GM12873 (cell line): ENCODE measurements around the gene KANTR.

Experiments
- TF ChIP-seq, protein P1 (sequence below): IDR thresholded peaks from 2 replicates; pipeline ENCODE4 v1.5.1; 2012; ENCODE audit warnings: low read depth, mild to moderate bottlenecking, moderate library complexity, low read length, control low read depth; ENCODE audit not compliant: insufficient read depth; ENCODE audit errors: missing control alignments

Gene KANTR

DNA sequence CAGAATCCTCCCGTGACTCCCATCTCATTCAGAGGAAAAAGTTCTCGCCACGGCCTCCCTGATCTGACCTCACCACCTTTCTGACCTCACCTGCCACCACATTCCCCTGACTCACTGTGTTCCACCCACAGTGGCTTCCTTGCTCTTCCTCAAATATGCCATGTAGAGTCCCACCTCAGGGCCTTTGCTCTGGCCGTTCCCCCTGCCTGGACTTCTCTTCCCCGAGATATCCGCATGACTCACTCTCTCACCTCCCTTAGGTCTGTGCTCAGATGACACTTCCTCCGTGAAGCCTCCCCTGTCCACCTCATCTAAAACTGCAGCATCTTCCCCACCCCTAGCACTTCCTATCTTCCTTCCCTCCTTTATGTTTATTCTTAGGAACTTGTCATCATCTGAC is 18.9 kb upstream of the KANTR start:
- TF ChIP-seq, protein P1, sequence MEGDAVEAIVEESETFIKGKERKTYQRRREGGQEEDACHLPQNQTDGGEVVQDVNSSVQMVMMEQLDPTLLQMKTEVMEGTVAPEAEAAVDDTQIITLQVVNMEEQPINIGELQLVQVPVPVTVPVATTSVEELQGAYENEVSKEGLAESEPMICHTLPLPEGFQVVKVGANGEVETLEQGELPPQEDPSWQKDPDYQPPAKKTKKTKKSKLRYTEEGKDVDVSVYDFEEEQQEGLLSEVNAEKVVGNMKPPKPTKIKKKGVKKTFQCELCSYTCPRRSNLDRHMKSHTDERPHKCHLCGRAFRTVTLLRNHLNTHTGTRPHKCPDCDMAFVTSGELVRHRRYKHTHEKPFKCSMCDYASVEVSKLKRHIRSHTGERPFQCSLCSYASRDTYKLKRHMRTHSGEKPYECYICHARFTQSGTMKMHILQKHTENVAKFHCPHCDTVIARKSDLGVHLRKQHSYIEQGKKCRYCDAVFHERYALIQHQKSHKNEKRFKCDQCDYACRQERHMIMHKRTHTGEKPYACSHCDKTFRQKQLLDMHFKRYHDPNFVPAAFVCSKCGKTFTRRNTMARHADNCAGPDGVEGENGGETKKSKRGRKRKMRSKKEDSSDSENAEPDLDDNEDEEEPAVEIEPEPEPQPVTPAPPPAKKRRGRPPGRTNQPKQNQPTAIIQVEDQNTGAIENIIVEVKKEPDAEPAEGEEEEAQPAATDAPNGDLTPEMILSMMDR: no peak

DNA sequence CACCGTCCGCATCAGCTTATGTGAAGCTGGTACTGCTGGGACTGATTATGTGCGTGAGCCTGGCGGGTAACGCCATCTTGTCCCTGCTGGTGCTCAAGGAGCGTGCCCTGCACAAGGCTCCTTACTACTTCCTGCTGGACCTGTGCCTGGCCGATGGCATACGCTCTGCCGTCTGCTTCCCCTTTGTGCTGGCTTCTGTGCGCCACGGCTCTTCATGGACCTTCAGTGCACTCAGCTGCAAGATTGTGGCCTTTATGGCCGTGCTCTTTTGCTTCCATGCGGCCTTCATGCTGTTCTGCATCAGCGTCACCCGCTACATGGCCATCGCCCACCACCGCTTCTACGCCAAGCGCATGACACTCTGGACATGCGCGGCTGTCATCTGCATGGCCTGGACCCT is 17.3 kb upstream of the KANTR start:
- TF ChIP-seq, protein P1: no peak

DNA sequence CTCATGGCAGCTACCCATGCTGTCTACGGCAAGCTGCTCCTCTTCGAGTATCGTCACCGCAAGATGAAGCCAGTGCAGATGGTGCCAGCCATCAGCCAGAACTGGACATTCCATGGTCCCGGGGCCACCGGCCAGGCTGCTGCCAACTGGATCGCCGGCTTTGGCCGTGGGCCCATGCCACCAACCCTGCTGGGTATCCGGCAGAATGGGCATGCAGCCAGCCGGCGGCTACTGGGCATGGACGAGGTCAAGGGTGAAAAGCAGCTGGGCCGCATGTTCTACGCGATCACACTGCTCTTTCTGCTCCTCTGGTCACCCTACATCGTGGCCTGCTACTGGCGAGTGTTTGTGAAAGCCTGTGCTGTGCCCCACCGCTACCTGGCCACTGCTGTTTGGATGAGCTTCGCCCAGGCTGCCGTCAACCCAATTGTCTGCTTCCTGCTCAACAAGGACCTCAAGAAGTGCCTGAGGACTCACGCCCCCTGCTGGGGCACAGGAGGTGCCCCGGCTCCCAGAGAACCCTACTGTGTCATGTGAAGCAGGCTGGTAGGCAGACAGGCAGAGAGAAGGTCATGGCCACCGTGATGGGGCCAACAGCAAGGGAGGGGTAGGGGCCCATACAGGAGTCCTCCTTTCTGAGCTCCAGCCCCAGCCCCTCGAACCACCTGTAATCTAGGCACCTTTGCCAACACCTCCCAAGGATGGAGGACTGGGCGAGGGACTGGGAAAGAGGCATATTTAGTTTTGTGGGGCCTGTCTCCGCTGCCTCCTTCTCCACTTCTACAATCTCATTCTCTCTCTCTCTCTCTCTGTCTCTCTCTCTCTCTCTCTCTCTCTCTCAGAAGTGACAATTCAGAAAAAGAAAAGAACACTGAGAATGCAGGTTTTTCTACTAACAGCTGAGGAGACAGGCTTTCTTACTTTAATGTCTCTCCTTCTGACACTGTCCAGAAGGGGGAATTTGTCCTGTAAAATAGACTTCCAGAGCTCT is 16.4 kb upstream of the KANTR start:
- TF ChIP-seq, protein P1: peak; percentile 38

DNA sequence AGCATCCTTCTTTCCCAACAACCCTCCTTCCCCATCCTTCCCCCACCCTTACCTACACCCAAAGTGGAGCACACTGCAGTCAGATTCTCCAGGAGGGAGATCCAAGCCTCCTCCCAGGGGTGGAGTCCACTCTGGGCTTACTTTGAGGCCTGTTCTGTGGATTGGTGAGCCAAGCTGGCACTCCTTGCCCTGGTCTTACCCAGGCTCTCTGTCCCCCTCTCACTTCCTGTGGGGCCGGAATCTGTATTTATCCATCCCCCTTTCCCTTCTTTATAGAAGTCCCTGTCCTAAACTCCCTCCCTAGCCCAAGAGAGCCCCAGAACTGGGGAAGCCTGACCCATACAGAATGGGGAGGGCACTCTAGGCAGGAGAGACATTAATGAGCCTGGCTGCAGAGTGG is 15.0 kb upstream of the KANTR start:
- TF ChIP-seq, protein P1: no peak

DNA sequence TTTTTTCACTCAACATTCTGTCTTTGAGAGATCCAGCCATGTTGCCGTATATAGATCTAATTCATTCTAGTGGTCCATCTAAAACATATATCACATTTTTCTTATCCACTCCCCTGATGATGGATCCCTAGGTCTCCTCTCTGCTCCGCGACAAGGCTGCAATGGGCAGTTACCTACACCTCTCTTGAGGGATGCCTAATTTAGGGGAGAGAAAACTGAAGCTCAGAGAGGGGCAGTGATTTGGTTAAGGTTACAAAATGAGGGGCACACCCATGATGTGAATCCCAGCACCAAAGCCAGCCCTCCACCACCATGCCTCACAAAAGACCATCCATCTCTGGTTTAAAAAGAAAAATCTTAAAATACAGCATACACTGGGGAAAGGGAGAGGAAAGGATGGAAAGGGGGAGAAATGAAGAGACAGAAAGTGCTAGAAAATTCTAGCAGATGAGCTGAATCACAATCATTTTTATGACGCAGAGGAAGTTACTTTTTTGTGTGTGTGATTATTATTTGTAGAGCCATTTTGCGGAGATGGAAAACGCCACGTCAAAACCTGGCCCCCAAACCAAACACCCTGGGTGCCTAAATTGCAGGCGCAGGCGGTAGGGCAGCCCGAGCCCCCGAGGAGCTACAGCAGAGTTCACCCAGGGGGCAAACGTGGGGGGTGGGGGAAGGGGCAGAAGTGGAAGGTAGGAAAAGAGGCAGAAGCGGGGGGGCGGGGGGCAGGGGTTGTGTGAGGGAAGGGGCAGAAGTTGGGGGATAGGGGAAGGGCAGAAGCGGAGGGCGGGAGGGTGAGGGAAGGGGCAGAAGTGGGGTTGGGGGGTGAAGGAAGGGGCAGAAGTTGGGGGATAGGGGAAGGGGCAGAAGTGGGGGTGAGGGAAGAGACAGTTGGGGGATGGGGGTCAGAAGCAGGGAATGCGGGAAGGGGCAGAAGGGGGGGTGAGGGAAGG is 13.0 kb upstream of the KANTR start:
- TF ChIP-seq, protein P1: no peak

DNA sequence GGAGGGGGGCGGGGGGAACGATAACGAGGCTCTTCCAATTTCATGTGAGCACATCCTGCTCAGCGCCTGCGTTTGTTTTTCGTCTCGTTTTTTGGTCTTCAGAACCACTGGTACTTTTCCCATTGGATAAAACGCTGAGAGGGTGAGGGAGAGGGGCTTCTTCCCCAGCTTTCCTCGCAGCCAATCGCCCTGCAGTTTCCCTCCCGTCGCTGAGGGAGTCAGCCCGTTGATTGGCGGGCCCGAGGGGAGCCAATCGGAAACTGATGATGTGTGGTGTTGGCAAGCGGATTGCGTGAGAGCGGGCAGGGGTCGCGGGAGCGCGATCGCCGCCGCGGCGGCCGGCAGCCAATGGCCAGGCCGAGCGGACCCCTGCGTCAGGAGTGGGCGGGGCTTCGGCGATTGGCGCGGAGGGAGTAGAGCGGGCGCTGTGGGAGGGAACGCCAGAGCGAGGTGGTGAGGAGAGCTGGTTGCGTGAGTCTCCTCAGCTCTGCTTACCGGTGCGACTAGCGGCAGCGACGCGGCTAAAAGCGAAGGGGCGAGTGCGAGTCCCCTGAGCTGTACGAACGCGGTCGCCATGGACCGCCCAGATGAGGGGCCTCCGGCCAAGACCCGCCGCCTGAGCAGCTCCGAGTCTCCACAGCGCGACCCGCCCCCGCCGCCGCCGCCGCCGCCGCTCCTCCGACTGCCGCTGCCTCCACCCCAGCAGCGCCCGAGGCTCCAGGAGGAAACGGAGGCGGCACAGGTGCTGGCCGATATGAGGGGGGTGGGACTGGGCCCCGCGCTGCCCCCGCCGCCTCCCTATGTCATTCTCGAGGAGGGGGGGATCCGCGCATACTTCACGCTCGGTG is 11.8 kb upstream of the KANTR start, which contains the start of gene TSPYL2:
TSS of gene TSPYL2 (plus strand) at position 443 of the 848 bp plus-strand sequence. CDS start at position 575, 132 bp downstream.
- TF ChIP-seq, protein P1: no peak
